HG02610 (cell line): ENCODE data around the gene CELSR3.

Experiments used
- ATAC-seq: cut with Tn5 transposase; IDR thresholded peaks from one replicate; pipeline ENCODE4 v1.9.1; 2021; ENCODE audit warnings: mild to moderate bottlenecking, moderate library complexity; ENCODE audit not compliant: unreplicated experiment

CELSR3 gene

DNA sequence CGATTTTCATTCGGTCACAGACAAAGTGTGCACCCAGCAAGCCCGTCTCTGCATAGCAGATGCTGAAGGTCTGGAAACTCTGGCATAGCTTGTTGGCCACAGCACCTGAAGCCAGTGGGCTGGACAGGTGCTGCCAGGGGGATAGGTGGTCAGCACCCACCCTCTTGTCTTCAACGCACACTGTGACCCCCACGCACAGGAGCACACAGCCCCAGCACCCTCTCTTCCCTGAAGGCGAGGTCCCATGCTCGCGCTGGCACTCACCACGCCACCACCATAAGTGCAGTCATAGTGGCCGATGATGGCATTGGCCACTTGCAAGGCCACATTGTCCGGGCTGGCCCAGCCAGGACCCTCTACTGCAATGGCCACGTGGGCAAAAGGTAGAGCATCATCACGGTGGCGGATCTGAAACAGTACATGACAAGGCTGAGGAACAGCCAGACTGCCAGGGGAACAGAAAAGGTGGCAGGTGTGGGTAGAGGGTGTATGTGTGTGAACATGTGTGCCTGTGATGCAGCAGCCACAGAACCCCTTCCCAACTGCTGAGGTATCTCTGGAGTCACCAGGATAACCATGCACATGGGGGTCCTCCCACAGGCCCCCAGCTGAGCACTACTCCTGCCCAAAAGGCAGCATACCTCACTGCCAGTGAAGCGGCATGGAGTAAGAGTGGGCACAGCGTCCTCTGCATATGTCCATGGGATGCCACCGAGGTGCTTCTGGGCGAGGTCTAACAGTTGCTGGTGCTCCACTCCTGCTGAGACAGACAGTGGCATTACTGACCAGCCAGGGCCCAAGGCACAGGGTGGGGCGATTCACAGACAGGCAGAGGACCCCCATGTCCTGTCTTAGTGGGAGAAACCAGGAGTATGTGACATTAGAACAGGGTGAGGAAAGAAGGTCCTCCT, 61.7 kb downstream of the CELSR3 start:
- ATAC-seq, result no peak

DNA sequence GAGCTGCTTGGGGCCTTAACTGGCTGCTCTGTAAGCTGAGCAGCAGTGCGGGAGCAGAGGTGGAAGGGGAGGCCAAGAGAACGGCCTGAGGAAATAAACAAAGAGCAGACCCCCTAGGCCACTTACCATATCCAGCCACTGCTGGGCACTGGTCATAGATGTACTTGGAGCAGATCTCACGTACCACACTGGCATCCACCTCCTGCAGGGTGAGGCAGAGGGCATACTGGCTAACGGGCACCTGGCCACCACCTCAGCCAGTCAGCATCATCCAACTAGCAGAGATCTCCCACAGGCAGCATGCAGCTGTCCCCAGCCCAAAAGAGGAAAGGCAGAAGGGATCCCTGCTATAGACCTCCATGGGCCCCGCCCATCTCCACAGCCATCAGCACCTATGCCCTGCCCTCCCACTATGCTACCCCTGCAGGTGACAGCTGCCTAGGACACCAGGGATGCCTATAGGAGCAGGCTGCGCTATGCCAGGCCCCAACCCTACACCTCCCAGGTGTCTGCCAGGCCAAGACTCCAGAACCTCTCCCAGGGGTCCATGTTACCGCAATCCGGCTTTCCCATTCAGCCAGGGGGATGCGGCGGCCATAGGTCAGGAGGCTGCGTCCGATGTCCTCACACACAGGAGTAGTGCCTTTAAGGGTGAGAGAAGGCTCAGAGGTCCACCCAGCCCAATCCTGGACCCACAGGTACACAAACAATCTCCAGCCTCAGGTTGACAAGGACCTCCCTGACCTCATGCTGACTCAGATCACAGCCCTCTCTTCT, 63.0 kb downstream of the CELSR3 start:
- ATAC-seq, result no peak

DNA sequence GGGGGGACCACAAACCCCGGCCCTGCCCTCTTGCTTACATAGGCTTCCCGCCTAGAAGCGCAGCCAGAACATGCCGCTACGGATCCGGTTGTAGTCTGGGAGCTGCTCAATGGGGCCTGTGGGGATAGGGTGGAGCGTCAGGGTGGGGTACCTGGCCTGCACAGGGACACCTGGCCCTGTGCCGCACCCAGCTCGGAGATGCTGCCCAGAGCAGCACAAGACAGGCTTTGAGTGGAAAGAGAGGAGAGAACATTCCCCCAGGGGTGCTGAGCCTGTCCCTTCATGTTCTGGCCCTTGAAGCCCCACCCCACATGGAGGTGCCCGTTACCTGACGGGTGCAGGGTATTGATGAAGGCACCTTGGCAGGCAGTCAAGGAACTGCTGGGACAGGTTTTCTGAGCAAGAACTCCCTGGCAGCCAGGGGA, 63.6 kb downstream of the CELSR3 start:
- no peak for ATAC-seq

DNA sequence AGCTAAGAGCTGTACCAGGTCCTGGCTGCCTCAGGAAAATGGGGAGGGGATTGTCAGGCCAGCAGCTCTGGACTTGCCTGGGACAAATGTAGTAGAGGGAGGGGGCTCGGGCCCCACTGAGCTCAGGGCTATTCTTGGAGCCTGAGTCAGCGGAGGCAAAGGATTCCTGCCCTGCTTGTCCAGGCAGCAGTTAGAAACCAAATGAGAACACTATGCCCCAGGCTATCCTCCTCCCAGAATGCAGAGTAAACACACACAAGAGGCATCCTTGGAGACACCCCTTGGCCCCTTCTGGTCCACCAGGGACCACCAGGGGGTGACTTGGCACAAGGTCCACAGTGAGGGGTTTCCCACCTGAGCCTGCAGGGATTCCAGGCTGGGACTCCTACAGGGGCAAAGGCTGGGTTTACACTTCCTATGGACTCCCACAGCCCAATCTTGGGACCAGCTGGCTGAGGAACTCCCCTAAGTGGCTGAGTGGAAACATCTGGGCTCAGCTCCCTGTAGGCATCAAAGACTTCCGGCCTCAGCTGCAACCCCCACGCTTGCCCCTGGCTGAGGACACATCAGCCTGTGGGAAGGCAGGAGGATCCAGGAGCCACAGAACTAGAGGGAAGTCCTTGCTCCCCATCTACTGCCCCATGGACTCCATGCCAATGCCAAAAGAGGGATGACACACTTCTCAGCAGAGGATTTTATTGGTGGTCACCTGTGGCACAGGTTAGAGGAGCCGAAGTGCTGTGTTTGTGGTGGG, 64.2 kb downstream of the CELSR3 start:
- no peak for ATAC-seq

DNA sequence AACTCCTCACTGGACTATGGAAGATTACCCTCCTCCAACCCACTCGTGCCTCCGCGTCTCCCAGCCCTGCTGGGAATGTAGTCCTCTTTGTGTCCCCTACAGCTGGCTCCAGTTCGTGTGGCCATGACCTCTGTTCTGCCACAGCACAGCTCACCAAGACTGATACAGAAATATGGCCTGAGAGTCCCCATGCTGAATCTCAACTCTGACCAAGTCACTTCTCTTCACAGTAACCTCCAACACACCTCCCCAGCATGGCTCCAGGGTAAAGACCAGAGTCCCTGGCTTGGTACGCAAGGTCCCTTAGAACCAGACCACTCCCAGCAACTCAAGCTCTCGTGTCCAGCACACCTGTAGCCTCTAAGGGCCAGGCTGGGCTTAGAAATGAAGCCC, 65.3 kb downstream of the CELSR3 start:
- no peak for ATAC-seq

DNA sequence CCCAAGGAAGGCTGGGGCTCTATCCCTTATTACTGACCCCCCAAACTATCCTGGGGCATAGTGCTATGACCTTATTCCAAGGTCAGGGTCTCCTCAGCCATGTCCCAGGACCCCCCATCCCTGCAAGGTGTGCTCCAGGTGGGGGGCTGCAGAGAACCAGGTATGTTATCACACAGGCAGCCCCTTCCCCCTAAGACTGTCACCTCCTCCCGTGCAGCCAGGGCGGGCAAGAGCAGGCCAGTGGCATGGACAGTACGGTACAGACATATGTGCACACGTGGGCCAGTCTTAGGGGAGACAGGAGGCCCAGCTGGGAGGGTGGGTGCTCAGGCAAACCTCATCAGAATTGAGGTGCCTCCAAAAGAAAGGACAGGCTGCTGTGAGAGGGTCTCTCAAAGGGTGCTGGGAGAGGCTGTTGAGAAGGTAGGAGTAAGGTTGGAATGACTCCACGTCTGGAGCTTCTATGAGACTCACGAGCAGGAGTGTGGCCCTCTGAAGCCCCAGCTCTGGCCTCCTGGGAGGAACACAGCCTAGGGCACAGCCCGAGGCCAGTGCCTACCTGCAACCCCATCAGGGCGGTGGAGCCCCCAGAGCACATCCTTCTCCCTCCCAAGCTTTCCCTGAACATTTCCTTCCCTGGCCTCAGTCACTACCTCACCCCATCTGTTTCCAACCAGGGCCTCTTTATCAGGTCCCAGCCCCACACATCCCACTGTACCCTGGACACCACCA, 65.8 kb downstream of the CELSR3 start:
- no peak for ATAC-seq

DNA sequence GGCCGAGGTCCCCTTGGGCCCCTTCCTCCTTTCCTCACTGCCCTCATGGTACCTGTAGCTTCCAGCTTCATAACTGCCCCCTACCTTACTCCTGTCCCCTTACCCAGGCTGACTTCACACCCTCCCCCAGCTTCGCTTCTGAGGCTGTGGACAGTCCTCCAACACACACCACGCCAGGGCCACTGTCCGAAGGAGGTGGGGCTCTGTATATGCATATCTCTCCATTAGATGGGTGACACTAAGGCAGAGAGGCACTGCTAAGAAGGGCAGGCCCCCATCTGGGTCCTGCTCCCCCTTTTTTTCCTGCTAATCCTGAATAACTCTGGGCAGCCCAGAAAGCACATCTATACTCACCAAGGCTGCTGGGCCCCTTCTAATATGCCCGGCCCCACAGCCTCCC, 66.5 kb downstream of the CELSR3 start:
- ATAC-seq, result no peak

DNA sequence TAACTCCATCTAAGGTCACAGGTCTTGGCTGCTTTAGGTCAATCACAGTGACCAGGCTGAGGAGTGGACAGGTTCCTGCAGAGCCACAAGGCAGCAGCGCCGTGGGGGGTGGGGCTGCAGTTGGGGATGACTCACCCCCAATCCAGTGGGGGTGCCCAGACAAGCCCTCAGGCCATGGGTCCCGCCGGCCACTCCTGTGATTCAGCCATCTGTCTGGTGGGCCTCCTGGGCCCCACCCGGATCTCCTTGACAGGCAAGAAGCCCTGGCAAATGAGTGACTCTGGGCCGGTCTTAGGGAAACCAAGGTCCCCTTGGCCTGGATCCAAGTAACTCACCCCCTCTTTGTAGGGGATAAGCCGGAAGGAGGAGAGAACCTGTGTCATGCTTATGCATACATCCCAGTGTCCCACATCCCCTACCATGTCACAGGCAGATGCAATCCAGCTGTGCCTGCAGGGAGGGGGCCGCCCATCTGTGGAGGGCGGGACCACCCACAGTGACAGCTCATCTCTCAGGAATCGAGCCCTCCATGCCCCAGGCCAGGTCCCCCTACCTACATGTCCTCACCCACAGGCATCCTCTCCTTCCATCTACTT, 67.1 kb downstream of the CELSR3 start:
- no peak for ATAC-seq

DNA sequence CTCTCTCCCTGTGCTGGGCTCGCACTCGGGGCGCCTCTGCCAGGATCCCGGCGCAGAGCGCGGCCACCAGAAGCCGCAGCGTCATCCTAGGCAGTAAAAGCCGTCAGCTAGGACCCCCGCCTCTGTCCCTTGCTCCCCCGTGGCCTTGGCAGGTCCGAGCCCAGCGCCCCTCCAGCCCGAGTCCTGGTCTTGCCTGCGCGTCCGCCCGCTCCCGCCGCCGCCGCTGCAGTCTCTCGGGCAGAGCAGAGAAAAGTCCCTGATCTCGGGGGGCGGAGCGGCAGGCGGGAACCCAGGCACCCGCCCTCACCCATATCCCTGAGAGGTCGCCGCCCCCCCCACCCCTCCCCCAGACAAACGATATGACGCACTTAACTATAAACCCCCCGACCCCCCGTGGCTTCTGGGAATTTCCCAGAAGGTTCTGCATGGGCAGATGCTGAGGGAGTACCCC, 67.6 kb downstream of the CELSR3 start, which contains the start of gene COL7A1:
COL7A1 (minus strand) TSS at position 255 of the 451 bp plus-strand sequence; CDS start at position 85, 170 bp downstream.
- ATAC-seq, result no peak

DNA sequence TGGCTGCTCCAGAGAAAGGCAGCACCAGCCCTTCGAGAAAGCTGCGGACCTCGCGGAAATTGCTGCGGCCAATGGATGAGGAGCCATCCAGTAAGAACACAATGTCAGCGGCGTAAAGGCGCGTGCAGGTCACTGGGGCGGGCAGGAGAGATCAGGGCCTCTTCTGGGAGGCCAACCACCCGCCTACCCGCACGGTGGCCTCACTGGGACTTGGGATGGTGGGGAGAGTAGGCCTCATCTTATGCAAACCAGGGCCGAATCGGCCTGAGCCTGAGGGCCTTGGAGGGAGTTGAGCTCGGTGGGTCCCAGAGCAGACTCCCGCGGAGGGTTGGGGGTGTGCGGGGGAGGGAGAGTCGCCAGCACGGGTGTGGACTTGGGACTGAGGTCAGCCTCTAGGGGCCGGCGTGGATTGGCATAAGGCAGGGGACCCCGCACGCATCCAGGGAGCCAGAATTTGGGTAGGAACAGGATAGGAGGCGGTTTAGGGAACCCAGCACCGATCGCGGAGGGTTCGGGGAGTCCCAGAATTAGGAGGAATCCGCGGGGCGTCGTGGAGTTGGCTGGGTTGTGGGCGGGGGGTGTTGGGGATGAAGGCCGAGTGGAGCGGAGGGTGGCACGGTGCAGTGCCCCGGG, 68.2 kb downstream of the CELSR3 start:
- no peak for ATAC-seq

DNA sequence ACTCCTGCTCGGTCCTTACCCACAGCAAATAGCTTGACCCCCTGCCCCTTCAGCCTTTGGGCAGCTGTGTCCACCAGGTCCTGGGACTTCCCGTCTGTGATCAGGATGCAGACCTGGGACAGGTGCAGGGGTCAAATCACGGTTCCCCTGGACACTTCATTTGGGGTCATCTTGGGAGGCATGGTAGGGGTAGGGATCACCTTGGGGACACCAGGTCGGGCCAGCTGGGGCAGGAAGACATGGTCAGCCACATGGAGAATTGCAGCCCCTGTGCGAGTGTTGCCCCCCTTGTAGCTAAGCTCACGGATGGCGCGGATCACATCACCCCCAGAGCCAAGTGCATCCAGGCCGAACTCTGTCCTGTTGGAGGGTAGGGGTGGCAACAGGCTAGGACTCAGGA, 69.3 kb downstream of the CELSR3 start:
- no peak for ATAC-seq

DNA sequence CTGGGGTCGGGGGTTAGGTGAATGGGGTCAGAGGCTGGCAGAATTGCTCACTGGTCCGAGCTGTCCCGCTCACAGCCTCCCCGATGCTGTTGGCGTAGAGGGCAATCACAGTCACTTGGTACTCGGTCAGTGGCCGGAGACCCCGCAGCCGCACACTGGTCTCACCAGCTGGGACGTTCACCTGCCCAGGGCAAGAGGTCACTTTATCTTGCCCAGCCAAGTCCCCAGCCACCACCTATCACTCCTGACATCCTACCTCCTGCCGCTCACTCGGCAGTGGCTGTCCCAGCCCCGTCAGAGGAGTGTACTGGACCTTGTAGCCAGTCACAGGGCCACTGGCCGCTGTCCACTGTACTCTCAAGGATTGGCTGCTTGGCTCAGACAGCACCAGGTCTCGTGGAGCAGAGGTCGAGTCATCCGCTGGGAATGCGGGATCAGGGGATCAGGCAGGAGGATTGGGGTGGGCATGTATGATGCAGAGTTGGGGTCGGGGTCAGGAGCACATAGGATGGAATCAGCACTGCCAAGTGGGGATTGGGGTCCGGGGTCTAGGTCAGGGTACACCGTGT, 70.1 kb downstream of the CELSR3 start:
- no peak for ATAC-seq

DNA sequence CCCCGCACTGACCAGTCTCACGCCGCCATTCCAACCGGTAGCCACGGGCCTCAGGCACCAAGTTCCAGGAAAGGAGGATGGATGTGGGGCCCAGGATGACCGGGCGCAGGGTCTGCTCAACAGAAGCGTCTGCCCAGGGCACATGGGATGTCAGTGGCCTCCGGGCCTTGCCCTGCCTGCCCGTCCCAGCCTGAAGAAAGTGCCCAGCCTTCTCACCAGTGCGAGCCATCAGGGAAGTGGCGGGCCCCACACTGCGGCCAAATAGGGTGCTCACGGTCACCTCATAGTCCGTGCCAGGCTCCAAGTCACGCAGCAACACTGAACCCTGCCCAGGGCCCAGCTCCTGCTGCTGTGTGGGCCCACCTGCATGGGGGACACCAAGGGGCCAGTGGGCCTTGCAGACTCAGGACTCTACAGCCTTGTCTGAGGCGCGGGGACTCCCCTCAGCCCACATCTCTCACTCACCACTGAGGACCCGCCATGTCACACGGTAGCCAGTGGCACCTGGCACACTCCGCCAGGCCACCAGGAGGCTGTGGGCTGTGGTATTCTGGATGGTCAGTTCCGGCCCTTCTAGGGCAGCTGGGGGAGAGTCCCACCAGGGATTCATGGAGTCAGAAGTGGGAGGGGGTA, 70.7 kb downstream of the CELSR3 start:
- no peak for ATAC-seq

DNA sequence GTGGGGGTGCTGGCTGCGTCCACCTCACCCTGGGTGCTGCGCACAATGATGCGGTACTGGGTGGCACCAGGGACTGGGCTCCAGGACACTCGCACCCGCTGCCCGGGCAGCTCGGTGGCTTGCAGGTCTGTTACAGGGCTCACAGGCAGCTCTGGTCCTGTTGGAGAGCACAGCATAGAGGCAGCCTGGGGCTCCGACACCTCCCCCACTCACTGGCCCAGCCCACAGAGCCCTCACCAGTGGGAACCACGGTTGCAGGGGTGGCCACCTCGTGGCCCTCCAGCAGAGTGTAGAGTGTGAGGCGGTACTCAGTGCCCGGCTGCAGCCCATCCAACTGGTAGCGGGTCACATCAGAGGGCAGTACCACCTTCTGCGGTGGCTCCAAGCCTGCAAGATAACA, 71.2 kb downstream of the CELSR3 start:
- no peak for ATAC-seq

DNA sequence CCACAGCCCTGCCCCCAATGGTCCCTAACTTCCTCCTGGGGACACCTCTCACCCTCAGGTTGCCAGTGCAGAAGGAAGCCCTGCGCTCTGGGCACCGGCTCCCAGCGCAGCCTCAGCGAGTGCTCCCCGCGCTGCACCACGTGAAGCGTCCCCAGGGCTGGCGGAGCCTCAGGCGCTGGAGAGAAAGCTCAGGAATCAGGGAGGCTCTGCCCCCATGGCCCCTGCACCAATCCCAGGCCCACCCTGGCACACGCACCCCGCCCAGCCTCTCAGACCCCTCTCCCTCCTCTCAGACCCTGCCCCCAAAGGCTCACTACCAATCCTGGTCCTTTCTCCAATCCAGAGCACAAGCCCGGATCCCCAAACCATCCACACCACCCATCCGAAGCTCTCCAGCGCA, 74.5 kb downstream of the CELSR3 start:
- no peak for ATAC-seq

DNA sequence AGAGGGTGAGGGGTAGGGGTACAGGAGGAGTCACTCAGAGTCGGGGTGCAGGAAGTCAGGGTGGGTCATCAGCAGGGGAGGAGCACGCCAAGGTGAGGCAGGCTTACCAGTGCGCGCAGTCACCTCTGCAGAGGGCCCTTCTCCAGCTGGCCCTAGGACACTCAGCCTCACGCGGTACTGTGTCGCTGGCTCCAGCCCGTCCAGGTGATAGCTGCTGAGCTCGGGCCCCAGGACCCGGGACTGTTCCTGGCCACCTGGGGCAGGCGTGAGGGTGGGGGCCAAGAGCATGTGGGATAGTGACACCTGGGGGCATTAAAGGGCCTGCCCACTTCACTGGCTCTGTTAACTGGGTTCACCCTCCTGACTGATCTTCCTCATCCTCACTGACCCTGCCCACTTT, 75.0 kb downstream of the CELSR3 start:
- ATAC-seq, result no peak
